GM19324 (cell line): ENCODE data around the gene RELT.
"Not testable (repeated sequence)": the region's sequence is repeated elsewhere in the genome, so short reads cannot be mapped to it uniquely, and the experiment has no call there.

Source experiments
- ATAC-seq: cut with Tn5 transposase; IDR thresholded peaks from one replicate; pipeline ENCODE4 v1.9.1; 2021; ENCODE audit warnings: mild to moderate bottlenecking, moderate library complexity; ENCODE audit not compliant: unreplicated experiment, low FRiP score

RELT gene

GRCh38 chr11:73426219-73426850 is 50.1 kb downstream of the RELT start:
- ATAC-seq: no peak

GRCh38 chr11:73428227-73428626 is 52.0 kb downstream of the RELT start:
- no peak for ATAC-seq

GRCh38 chr11:73428699-73429098 is 52.5 kb downstream of the RELT start:
- no peak for ATAC-seq

- no peak for ATAC-seq
These were observed 53.0 kb downstream of the RELT start for GRCh38 chr11:73429121-73429750.

GRCh38 chr11:73430326-73430725 is 54.1 kb downstream of the RELT start:
- ATAC-seq: no peak

GRCh38 chr11:73431396-73431795 is 55.2 kb downstream of the RELT start:
- no peak for ATAC-seq

- not testable (repeated sequence) for ATAC-seq
These were observed 60.7 kb downstream of the RELT start for GRCh38 chr11:73436859-73437258.

GRCh38 chr11:73439002-73439843 is 63.0 kb downstream of the RELT start:
- no peak for ATAC-seq

- ATAC-seq: no peak
These were observed 69.8 kb downstream of the RELT start for GRCh38 chr11:73445980-73446379.

GRCh38 chr11:73446766-73447165 is 70.6 kb downstream of the RELT start:
- ATAC-seq: no peak
